HG03280 (cell line): ENCODE measurements around the gene PPARG.

Source experiments
- ATAC-seq: cut with Tn5 transposase; IDR thresholded peaks from one replicate; pipeline ENCODE4 v1.9.1; 2021; ENCODE audit warnings: mild to moderate bottlenecking, moderate library complexity; ENCODE audit not compliant: unreplicated experiment

The PPARG gene

GRCh38 chr3:12309716-12310115, 20.8 kb downstream of the PPARG start:
- no peak for ATAC-seq

GRCh38 chr3:12312010-12312409, 23.1 kb downstream of the PPARG start:
- ATAC-seq: no peak

- ATAC-seq: no peak
Observed at GRCh38 chr3:12313519-12313918, 24.6 kb downstream of the PPARG start.

- no peak for ATAC-seq
Observed at GRCh38 chr3:12316253-12316652, 27.4 kb downstream of the PPARG start.

- peak; percentile 52 for ATAC-seq
Observed at GRCh38 chr3:12316729-12317351, 28.0 kb downstream of the PPARG start.

- no peak for ATAC-seq
Observed at GRCh38 chr3:12317914-12318313, 29.0 kb downstream of the PPARG start.

GRCh38 chr3:12318758-12319621, 30.1 kb downstream of the PPARG start:
- ATAC-seq: no peak

GRCh38 chr3:12321015-12321414, 32.1 kb downstream of the PPARG start:
- no peak for ATAC-seq

GRCh38 chr3:12323237-12323636, 34.4 kb downstream of the PPARG start:
- no peak for ATAC-seq

GRCh38 chr3:12325586-12326515, 37.0 kb downstream of the PPARG start:
- no peak for ATAC-seq

GRCh38 chr3:12327021-12327420, 38.2 kb downstream of the PPARG start:
- no peak for ATAC-seq

- ATAC-seq: no peak
Observed at GRCh38 chr3:12328132-12328836, 39.4 kb downstream of the PPARG start.

- ATAC-seq: no peak
Observed at GRCh38 chr3:12328837-12329462, 40.1 kb downstream of the PPARG start.

GRCh38 chr3:12334786-12335185, 45.9 kb downstream of the PPARG start:
- ATAC-seq: no peak

GRCh38 chr3:12335421-12335820, 46.6 kb downstream of the PPARG start:
- ATAC-seq: no peak

GRCh38 chr3:12336099-12336498, 47.2 kb downstream of the PPARG start:
- no peak for ATAC-seq

GRCh38 chr3:12338595-12339546, 50.0 kb downstream of the PPARG start:
- ATAC-seq: no peak

GRCh38 chr3:12339701-12340480, 51.0 kb downstream of the PPARG start:
- ATAC-seq: no peak
